OCI-LY3 (cell line): ENCODE results near the gene ZBED5.

Experiments
- H2AFZ ChIP-seq: fragments of 200-600, 300-600 bp; shearing (Covaris generic); 2 replicates; pipeline ENCODE4 v1.6.0; 2014; ENCODE audit warnings: antibody characterized with exemption, low read depth, low read length
- H3K27ac ChIP-seq: fragments of 200-600, 300-600 bp; sonication (generic); 2 replicates; pipeline ENCODE4 v1.5.1; 2014; ENCODE audit warnings: mild to moderate bottlenecking, low read length, moderate library complexity, mixed read lengths
- H3K27me3 ChIP-seq: fragments of 200-600, 300-600 bp; sonication (generic); 2 replicates; pipeline ENCODE4 v1.6.1; 2014; ENCODE audit warnings: low read depth, low read length, mixed read lengths
- H3K36me3 ChIP-seq: fragments of 200-600, 300-600 bp; sonication (generic); replicated peaks from 2 replicates; pipeline ENCODE3; 2014; ENCODE audit warnings: low read depth, low read length, mixed read lengths
- H3K4me1 ChIP-seq: fragments of 300-600, 200-600 bp; sonication (generic); 2 replicates; pipeline ENCODE4 v1.6.1; 2014; ENCODE audit warnings: low read length, mixed read lengths
- H3K4me2 ChIP-seq: fragments of 200-600, 300-600 bp; sonication (generic); 2 replicates; pipeline ENCODE4 v1.6.1; 2014; ENCODE audit warnings: low read length, mixed read lengths
- H3K4me3 ChIP-seq: fragments of 300-600, 200-600 bp; sonication (generic); 2 replicates; pipeline ENCODE4 v1.5.1; 2014; ENCODE audit warnings: antibody characterized with exemption, mild to moderate bottlenecking, low read length, moderate library complexity
- H3K79me2 ChIP-seq: fragments of 300-600, 200-600 bp; shearing (Covaris generic); 2 replicates; pipeline ENCODE4 v1.6.1; 2014; ENCODE audit warnings: mild to moderate bottlenecking, low read length, mixed read lengths
- H3K9ac ChIP-seq: fragments of 300-600, 200-600 bp; shearing (Covaris generic); 2 replicates; pipeline ENCODE4 v1.6.0; 2014; ENCODE audit warnings: mild to moderate bottlenecking, low read length, moderate library complexity
- H3K9me3 ChIP-seq: fragments of 200-600, 300-600 bp; shearing (Covaris generic); 2 replicates; pipeline ENCODE4 v1.6.1; 2014; ENCODE audit warnings: low read length, mixed read lengths; ENCODE audit not compliant: insufficient read depth
- H4K20me1 ChIP-seq: fragments of 200-600, 300-600 bp; sonication (generic); 2 replicates; pipeline ENCODE4 v1.6.1; 2016; ENCODE audit warnings: low read length, mixed read lengths; ENCODE audit not compliant: insufficient read depth
- CTCF ChIP-seq: fragments of 200-600, 300-600 bp; sonication (generic); IDR thresholded peaks from 2 replicates; pipeline ENCODE4 v1.5.1; 2014; ENCODE audit warnings: antibody characterized with exemption, low read length, low read depth
- EZH2phosphoT487 ChIP-seq: fragments of 200-600 bp; shearing (Covaris generic); IDR thresholded peaks from 2 replicates; pipeline ENCODE4 v1.6.1; 2018; ENCODE audit warnings: antibody characterized with exemption, mixed run types, low read depth

The ZBED5 gene

GRCh38 chr11:10876158-10876557, 18.3 kb upstream of the ZBED5 start:
- H3K4me3 ChIP-seq = no peak overlapping the region
- no peak overlapping the region for H3K9ac ChIP-seq
- no peaks in the 10 kb centered on the region for H3K27me3 ChIP-seq
- no peak overlapping the region for H3K27ac ChIP-seq
- H4K20me1 ChIP-seq = no peaks in the 10 kb centered on the region
- H3K36me3 ChIP-seq = peaks cover 4% of the 10 kb centered on the region
- H2AFZ ChIP-seq = no peak overlapping the region
- H3K79me2 ChIP-seq = no peaks in the 10 kb centered on the region
- H3K4me2 ChIP-seq = no peak overlapping the region
- peaks cover 13% of the 10 kb centered on the region; the same call in 1 of the 2 replicates for H3K9me3 ChIP-seq
- H3K4me1 ChIP-seq = 0 out of 2 replicates have a peak, but pooled peaks cover 2% of the 10 kb centered on the region
- TF ChIP-seq EZH2phosphoT487 (no peak), CTCF (no peak)

DNA sequence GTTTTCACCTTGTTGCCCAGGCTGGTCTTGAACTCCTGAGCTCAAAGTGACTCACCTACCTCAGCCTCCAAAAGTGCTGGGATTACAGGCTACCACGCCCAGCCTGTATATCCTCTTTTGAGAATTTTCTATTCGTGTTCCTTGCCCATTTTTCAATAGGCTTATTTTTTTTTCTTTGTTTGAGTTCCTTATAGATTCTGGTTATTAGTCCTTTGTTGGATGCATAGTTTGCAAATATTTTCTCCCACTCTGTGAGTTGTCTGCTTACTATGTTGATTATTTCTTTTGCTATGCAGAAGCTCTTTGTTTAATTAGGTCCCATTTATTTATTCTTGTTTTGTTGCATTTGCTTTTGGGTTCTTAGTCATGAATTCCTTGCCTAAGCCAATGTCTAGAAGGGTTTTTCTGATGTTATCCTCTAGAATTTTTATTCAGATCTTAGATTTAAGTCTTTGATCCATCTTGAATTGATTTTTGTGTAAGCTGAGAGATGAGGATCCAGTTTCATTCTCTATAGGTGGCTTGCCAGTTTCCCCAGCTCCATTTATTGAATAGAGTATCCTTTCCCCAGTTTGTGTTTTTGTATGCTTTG, 17.7 kb upstream of the ZBED5 start:
- no peaks in the 10 kb centered on the region for H3K27me3 ChIP-seq
- no peak for TF ChIP-seq CTCF
- TF ChIP-seq EZH2phosphoT487 = no peak
- H3K79me2 ChIP-seq = no peaks in the 10 kb centered on the region
- 0 out of 2 replicates have a peak, but pooled peaks cover 2% of the 10 kb centered on the region for H3K4me1 ChIP-seq
- peaks cover 13% of the 10 kb centered on the region; the same call in 1 of the 2 replicates for H3K9me3 ChIP-seq
- H3K36me3 ChIP-seq = peaks cover 4% of the 10 kb centered on the region
- H3K4me3 ChIP-seq = no peak overlapping the region
- no peak overlapping the region for H3K27ac ChIP-seq
- no peak overlapping the region for H3K4me2 ChIP-seq
- no peaks in the 10 kb centered on the region for H4K20me1 ChIP-seq
- H2AFZ ChIP-seq = no peak overlapping the region
- no peak overlapping the region for H3K9ac ChIP-seq

DNA sequence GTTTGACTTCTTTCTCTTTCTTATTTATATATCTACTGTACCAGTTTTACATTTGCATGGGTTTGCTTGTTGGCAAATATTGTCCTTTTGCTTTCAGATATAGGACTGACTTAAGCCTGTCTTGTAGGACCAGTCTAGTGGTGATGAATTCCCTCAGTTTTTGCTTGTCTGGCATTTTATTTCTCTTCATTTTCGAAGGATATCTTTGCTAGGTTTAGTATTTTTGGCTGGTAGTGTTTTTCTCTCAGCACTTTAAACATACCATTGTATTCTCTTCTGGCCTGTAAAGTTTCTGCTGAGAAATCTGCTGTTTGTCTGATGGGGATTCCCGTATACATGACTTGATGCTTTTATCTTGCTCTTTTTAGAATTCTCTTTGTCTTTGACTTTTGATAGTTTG, 14.2 kb upstream of the ZBED5 start:
- Histone ChIP-seq H3K27ac (no peak overlapping the region), H3K36me3 (peaks cover 4% of the 10 kb centered on the region), H3K9me3 (peaks cover 13% of the 10 kb centered on the region; the same call in 1 of the 2 replicates), H3K79me2 (no peaks in the 10 kb centered on the region), H3K27me3 (no peaks in the 10 kb centered on the region), H3K4me1 (no peaks in the 10 kb centered on the region), H3K9ac (no peak overlapping the region), H2AFZ (no peak overlapping the region), H4K20me1 (no peaks in the 10 kb centered on the region), H3K4me3 (no peak overlapping the region), H3K4me2 (no peak overlapping the region)
- TF ChIP-seq EZH2phosphoT487 (no peak), CTCF (no peak)

DNA sequence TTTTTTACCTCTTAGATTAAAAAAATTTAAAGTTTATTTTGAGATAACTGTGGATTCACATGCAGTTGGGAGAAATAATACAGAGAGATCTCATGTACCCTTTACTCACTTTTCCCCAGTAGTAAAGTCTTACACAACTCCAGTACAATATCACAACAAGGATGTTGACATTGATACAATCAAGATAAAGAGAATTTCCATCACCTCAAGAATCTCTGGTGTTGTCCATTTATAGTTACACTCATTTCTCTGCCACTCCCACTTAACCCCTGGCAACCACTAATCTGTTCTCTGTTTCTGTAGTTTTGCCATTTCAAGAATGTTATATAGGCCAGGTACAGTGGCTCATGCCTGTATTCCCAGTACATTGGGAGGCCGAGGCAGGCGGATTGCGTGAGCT, 10.5 kb upstream of the ZBED5 start:
- no peaks in the 10 kb centered on the region for H3K4me1 ChIP-seq
- TF ChIP-seq EZH2phosphoT487 = no peak
- no peak for TF ChIP-seq CTCF
- H3K79me2 ChIP-seq = no peaks in the 10 kb centered on the region
- H3K36me3 ChIP-seq = peaks cover 4% of the 10 kb centered on the region
- no peak overlapping the region for H3K27ac ChIP-seq
- no peak overlapping the region for H3K4me3 ChIP-seq
- H2AFZ ChIP-seq = no peak overlapping the region
- no peaks in the 10 kb centered on the region for H3K27me3 ChIP-seq
- no peaks in the 10 kb centered on the region for H4K20me1 ChIP-seq
- H3K9me3 ChIP-seq = peaks cover 13% of the 10 kb centered on the region; the same call in 1 of the 2 replicates
- no peak overlapping the region for H3K4me2 ChIP-seq
- no peak overlapping the region for H3K9ac ChIP-seq
